HuH-7 (cell line): ENCODE results near the gene ZNF738.
"Not testable (repeated sequence)": the region's sequence is repeated elsewhere in the genome, so short reads cannot be mapped to it uniquely, and the experiment has no call there.

Experiments
- DNase-seq: peaks from one replicate; pipeline ENCODE4 v3.0.0; 2011; ENCODE audit warnings: low spot score

The ZNF738 gene

GRCh38 chr19:21358768-21359451, at the start of gene ZNF738:
ZNF738 (plus strand) TSS chr19:21359000; CDS start chr19:21359141, 141 bp downstream.
- peak; percentile 88 for DNase-seq

GRCh38 chr19:21312807-21313206, 46.0 kb upstream of the ZNF738 start:
- not testable (repeated sequence) for DNase-seq

GRCh38 chr19:21314676-21315075, 44.1 kb upstream of the ZNF738 start:
- no peak for DNase-seq

- no peak for DNase-seq
Measured at GRCh38 chr19:21317821-21318220, 41.0 kb upstream of the ZNF738 start.

GRCh38 chr19:21321134-21321533, 37.7 kb upstream of the ZNF738 start:
- DNase-seq = no peak

- DNase-seq = no peak
Measured at GRCh38 chr19:21321996-21322395, 36.8 kb upstream of the ZNF738 start.

- DNase-seq = no peak
Measured at GRCh38 chr19:21322528-21322927, 36.3 kb upstream of the ZNF738 start.

GRCh38 chr19:21323000-21323399, 35.8 kb upstream of the ZNF738 start:
- DNase-seq = no peak

- DNase-seq = no peak
Measured at GRCh38 chr19:21326169-21326568, 32.6 kb upstream of the ZNF738 start.

- peak; percentile 6 for DNase-seq
Measured at GRCh38 chr19:21328406-21328805, 30.4 kb upstream of the ZNF738 start.

- peak; percentile 90 for DNase-seq
Measured at GRCh38 chr19:21328885-21329605, 29.8 kb upstream of the ZNF738 start, which contains the start of gene ZNF708. ZNF708 (minus strand) TSS chr19:21329410; CDS start chr19:21329212, 198 bp downstream.

- no peak for DNase-seq
Measured at GRCh38 chr19:21335721-21336120, 23.1 kb upstream of the ZNF738 start.

GRCh38 chr19:21344841-21345240, 14.0 kb upstream of the ZNF738 start:
- DNase-seq = not testable (repeated sequence)

GRCh38 chr19:21352830-21353229, 6.0 kb upstream of the ZNF738 start:
- DNase-seq = no peak

- no peak for DNase-seq
Measured at GRCh38 chr19:21362291-21362690, 3.5 kb downstream of the ZNF738 start.

- no peak for DNase-seq
Measured at GRCh38 chr19:21383980-21384582, 25.3 kb downstream of the ZNF738 start.

- no peak for DNase-seq
Measured at GRCh38 chr19:21396121-21396520, 37.3 kb downstream of the ZNF738 start.

GRCh38 chr19:21396893-21397572, 38.2 kb downstream of the ZNF738 start, which contains the start of gene ZNF493:
ZNF493 (plus strand) TSS chr19:21397133; CDS start chr19:21397238, 105 bp downstream.
- peak; percentile 79 for DNase-seq

- no peak for DNase-seq
Measured at GRCh38 chr19:21398851-21399250, 40.1 kb downstream of the ZNF738 start.

GRCh38 chr19:21402303-21402985, 43.6 kb downstream of the ZNF738 start:
- no peak for DNase-seq

GRCh38 chr19:21410166-21410565, 51.4 kb downstream of the ZNF738 start:
- no peak for DNase-seq

GRCh38 chr19:21422244-21422643, 63.4 kb downstream of the ZNF738 start:
- DNase-seq = no peak
